Mesenchymal stem cell (in vitro differentiated cells and primary cell): ENCODE data around the gene PCDH11X.
"Not testable (repeated sequence)": the region's sequence is repeated elsewhere in the genome, so short reads cannot be mapped to it uniquely, and the experiment has no call there.

Experiments used
- DNase-seq: peaks from one replicate; pipeline ENCODE4 v3.0.0-alpha.2; 2013
- H2AFZ ChIP-seq: one replicate; pipeline ENCODE4 v1.6.1; 2013; ENCODE audit warnings: low read depth, mild to moderate bottlenecking, control low read depth, inconsistent platforms, low read length, moderate library complexity
- H2AK5ac ChIP-seq: 2 replicates; pipeline ENCODE4 v1.6.1; 2013; ENCODE audit warnings: low read length, moderate library complexity, mild to moderate bottlenecking, inconsistent platforms; ENCODE audit not compliant: severe bottlenecking
- H2BK120ac ChIP-seq: one replicate; pipeline ENCODE4 v1.6.1; 2013; ENCODE audit warnings: low read depth, mild to moderate bottlenecking, inconsistent platforms, low read length, moderate library complexity
- H2BK12ac ChIP-seq, 2 experiments: one replicate each; pipeline ENCODE4 v1.6.1; 2013; ENCODE audit warnings: inconsistent platforms in 2 of 2, low read length in 2 of 2, mild to moderate bottlenecking in 2 of 2, moderate library complexity in 2 of 2, control low read depth in 1 of 2
- H2BK15ac ChIP-seq: one replicate; pipeline ENCODE4 v1.6.1; 2013; ENCODE audit warnings: mild to moderate bottlenecking, low read depth, inconsistent platforms; ENCODE audit not compliant: poor library complexity, severe bottlenecking
- H2BK5ac ChIP-seq: 2 replicates; pipeline ENCODE4 v1.6.1; 2013; ENCODE audit warnings: low read depth, mild to moderate bottlenecking, low read length, control low read depth, inconsistent platforms; ENCODE audit not compliant: poor library complexity, severe bottlenecking
- H3K14ac ChIP-seq, 2 experiments: one replicate each; pipeline ENCODE4 v1.6.1; 2013; ENCODE audit warnings: inconsistent platforms in 2 of 2, low read length in 2 of 2, control low read depth in 1 of 2, mild to moderate bottlenecking in 1 of 2, moderate library complexity in 1 of 2
- H3K18ac ChIP-seq, 2 experiments: one replicate each; pipeline ENCODE4 v1.6.1; 2013; ENCODE audit warnings: inconsistent platforms in 2 of 2, low read length in 2 of 2, control low read depth in 1 of 2, low read depth in 1 of 2, mild to moderate bottlenecking in 1 of 2
- H3K23ac ChIP-seq, 2 experiments: one replicate each; pipeline ENCODE4 v1.6.1; 2013; ENCODE audit warnings: inconsistent platforms in 2 of 2, low read length in 2 of 2, mild to moderate bottlenecking in 2 of 2, moderate library complexity in 2 of 2, control low read depth in 1 of 2
- H3K27ac ChIP-seq: 2 replicates; pipeline ENCODE4 v1.5.1; 2013; ENCODE audit warnings: mild to moderate bottlenecking, moderate library complexity, low read length, control low read depth, inconsistent platforms; ENCODE audit not compliant: poor library complexity, severe bottlenecking
- H3K27me3 ChIP-seq, 2 experiments: 2 replicates each; pipeline versions ENCODE4 v1.6.1 to v1.7.0; 2013; ENCODE audit warnings: low read length in 2 of 2, mild to moderate bottlenecking in 2 of 2, moderate library complexity in 2 of 2, control low read depth in 1 of 2, inconsistent platforms in 1 of 2; ENCODE audit not compliant: control insufficient read depth in 1 of 2, insufficient read depth in 1 of 2
- H3K36me3 ChIP-seq, 2 experiments: 2 replicates each; pipeline versions ENCODE4 v1.6.1 to v1.7.0; 2013; ENCODE audit warnings: low read length in 2 of 2, control low read depth in 1 of 2, inconsistent platforms in 1 of 2, low read depth in 1 of 2, mild to moderate bottlenecking in 1 of 2; ENCODE audit not compliant: insufficient read depth in 2 of 2, control insufficient read depth in 1 of 2
- H3K4ac ChIP-seq, 2 experiments: one replicate each; pipeline ENCODE4 v1.6.1; 2013; ENCODE audit warnings: inconsistent platforms in 2 of 2, low read length in 2 of 2, mild to moderate bottlenecking in 2 of 2, moderate library complexity in 2 of 2, control low read depth in 1 of 2, low read depth in 1 of 2
- H3K4me1 ChIP-seq: 2 replicates; pipeline ENCODE4 v1.6.1; 2013; ENCODE audit warnings: low read depth, low read length, control low read depth; ENCODE audit not compliant: control insufficient read depth, insufficient read depth
- H3K4me2 ChIP-seq: 2 replicates; pipeline ENCODE4 v1.6.1; 2013; ENCODE audit warnings: low read length, mild to moderate bottlenecking, inconsistent platforms; ENCODE audit not compliant: poor library complexity, severe bottlenecking
- H3K4me3 ChIP-seq, 2 experiments: 2 replicates each; pipeline versions ENCODE4 v1.5.1 to v1.7.0; 2013; ENCODE audit warnings: low read length in 2 of 2, mild to moderate bottlenecking in 2 of 2, control low read depth in 1 of 2, low read depth in 1 of 2; ENCODE audit not compliant: insufficient read depth in 1 of 2
- H3K79me1 ChIP-seq: replicated peaks from 2 replicates; pipeline ENCODE4 v1.6.1; 2013; ENCODE audit warnings: mild to moderate bottlenecking, control low read depth, low read length, inconsistent platforms; ENCODE audit not compliant: poor library complexity, severe bottlenecking
- H3K9ac ChIP-seq: 2 replicates; pipeline ENCODE4 v1.7.0; 2013; ENCODE audit warnings: mild to moderate bottlenecking, low read length, moderate library complexity
- H3K9me3 ChIP-seq: 2 replicates; pipeline ENCODE4 v1.7.0; 2013; ENCODE audit warnings: mild to moderate bottlenecking, low read length; ENCODE audit not compliant: control insufficient read depth
- H4K8ac ChIP-seq: one replicate; pipeline ENCODE4 v1.6.1; 2013; ENCODE audit warnings: inconsistent platforms, mild to moderate bottlenecking, low read length, moderate library complexity
- H4K91ac ChIP-seq: one replicate; pipeline ENCODE4 v1.6.1; 2013; ENCODE audit warnings: mild to moderate bottlenecking, low read length, inconsistent platforms
- WGBS: methylation state at CpG from one replicate; pipeline ENCODE4 v1.1.7; 2013; ENCODE audit warnings: mixed read lengths; 5-methylcytosine and 5-hydroxymethylcytosine counted together

PCDH11X gene

DNA sequence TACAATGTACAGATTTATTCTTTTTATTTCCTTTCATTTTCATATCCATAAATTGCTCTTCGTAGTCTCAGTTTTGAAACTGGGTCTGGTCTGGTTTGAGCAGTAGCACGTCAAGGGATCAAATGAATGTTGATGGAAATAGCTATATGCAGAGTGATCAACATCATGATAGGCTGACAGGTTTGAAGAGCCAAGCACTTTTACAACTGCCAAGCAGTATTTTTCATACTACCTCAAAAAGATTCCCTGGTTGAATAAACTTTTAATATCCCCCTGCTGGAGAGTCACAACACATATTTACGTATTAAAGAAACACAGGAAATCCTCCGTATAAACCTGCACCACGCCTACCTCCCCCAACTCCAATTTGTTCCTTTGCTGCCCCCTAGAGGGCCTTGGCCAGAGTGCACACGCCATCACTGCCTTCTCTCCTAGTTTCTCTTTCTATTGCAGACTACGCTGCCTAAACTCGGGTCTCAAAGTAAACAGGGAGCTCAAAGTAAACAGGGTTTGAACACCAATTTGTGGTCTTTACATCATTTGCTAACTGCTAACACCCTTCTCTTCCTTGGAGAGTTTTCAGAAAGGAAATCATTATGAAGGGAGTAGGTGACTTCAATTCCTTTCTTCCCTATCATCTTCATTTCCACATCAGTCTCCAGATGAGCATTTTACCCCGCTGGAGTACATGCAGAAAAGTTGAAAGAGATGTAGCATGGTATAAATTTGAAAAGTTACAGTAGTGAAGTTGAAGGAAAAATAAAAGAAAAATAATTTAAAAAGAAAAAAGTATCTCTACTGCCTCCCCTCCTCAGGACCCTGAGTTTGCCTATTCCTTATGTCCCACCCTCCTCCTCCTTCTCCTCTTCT is 8.3 kb upstream of the PCDH11X start:
- not testable (repeated sequence) for H4K8ac ChIP-seq, H3K4ac ChIP-seq, H3K27ac ChIP-seq, H3K79me1 ChIP-seq, H2BK120ac ChIP-seq, H2BK5ac ChIP-seq, H3K9ac ChIP-seq, H4K91ac ChIP-seq, H2BK12ac ChIP-seq, H2AK5ac ChIP-seq, H2BK15ac ChIP-seq, H3K27me3 ChIP-seq, H3K4me2 ChIP-seq, H3K4me1 ChIP-seq, H2AFZ ChIP-seq, H3K18ac ChIP-seq, H3K14ac ChIP-seq, H3K36me3 ChIP-seq, H3K23ac ChIP-seq, H3K9me3 ChIP-seq, DNase-seq
- whole genome bisulfite sequencing, result no CpG with 5 or more reads among the region's 9 CpGs
- peak overlapping the region in 1 of 2 experiments; percentile 47 for H3K4me3 ChIP-seq

- not testable (repeated sequence) for H3K4me2 ChIP-seq, H2AK5ac ChIP-seq, H3K4me3 ChIP-seq, H3K79me1 ChIP-seq, H2BK15ac ChIP-seq, H3K36me3 ChIP-seq, H3K18ac ChIP-seq, H3K27me3 ChIP-seq, H2AFZ ChIP-seq, H3K9ac ChIP-seq, H2BK120ac ChIP-seq, H3K4ac ChIP-seq, H3K14ac ChIP-seq, H3K4me1 ChIP-seq, H4K8ac ChIP-seq, H4K91ac ChIP-seq, H3K27ac ChIP-seq, H2BK5ac ChIP-seq, H3K9me3 ChIP-seq, DNase-seq, H2BK12ac ChIP-seq, H3K23ac ChIP-seq
- WGBS, result no CpG with 5 or more reads among the region's 3 CpGs
These were observed 5.2 kb upstream of the PCDH11X start for GRCh38 chrX:91773943-91774342.

GRCh38 chrX:91780008-91780407 is 833 bp downstream of the PCDH11X start:
- H2BK5ac ChIP-seq, H2AK5ac ChIP-seq, H3K9me3 ChIP-seq, H3K4ac ChIP-seq, H4K91ac ChIP-seq, H2BK15ac ChIP-seq, H3K27ac ChIP-seq, H4K8ac ChIP-seq, H3K18ac ChIP-seq, H2AFZ ChIP-seq, H3K4me3 ChIP-seq, H3K14ac ChIP-seq, H2BK120ac ChIP-seq, H3K4me1 ChIP-seq, H3K23ac ChIP-seq, H3K79me1 ChIP-seq, DNase-seq, H3K9ac ChIP-seq, H3K36me3 ChIP-seq, H2BK12ac ChIP-seq: not testable (repeated sequence)
- Histone ChIP-seq H3K27me3 (peaks cover 0 to 23% of the 10 kb centered on the region in 2 experiments), H3K4me2 (peak overlapping the region; percentile 11)
- 0% methylated on average over 9 of the region's 17 CpGs for WGBS

GRCh38 chrX:91780698-91781097 is 1.5 kb downstream of the PCDH11X start:
- not testable (repeated sequence) for H4K8ac ChIP-seq, H3K4me2 ChIP-seq, H2BK12ac ChIP-seq, H3K4me1 ChIP-seq, H2AK5ac ChIP-seq, H2BK120ac ChIP-seq, H3K36me3 ChIP-seq, H3K79me1 ChIP-seq, H3K18ac ChIP-seq, H2BK5ac ChIP-seq, H3K23ac ChIP-seq, H3K27ac ChIP-seq, H2BK15ac ChIP-seq, H3K9ac ChIP-seq, H3K14ac ChIP-seq, H4K91ac ChIP-seq, H3K9me3 ChIP-seq, H2AFZ ChIP-seq, H3K4ac ChIP-seq, DNase-seq, H3K4me3 ChIP-seq
- peaks cover 0 to 23% of the 10 kb centered on the region in 2 experiments for H3K27me3 ChIP-seq
- WGBS, result 0% methylated on average over 5 of the region's 23 CpGs
